Measurements from ENCODE around the gene CACNA1A.

- TF ChIP-seq CTCF (IDR thresholded peaks at IDR 0.05), result no peak
- no peak for TF ChIP-seq POLR2AphosphoS5 (IDR thresholded peaks at IDR 0.05)
Measured at GRCh38 chr19:13451434-13451995, 54.8 kb downstream of the CACNA1A start.
